Measurements from ENCODE around the gene RRAGB.
A peak's percentile ranks its signal among the peaks of the same experiment; 100 is the strongest.

RRAGB gene

DNA sequence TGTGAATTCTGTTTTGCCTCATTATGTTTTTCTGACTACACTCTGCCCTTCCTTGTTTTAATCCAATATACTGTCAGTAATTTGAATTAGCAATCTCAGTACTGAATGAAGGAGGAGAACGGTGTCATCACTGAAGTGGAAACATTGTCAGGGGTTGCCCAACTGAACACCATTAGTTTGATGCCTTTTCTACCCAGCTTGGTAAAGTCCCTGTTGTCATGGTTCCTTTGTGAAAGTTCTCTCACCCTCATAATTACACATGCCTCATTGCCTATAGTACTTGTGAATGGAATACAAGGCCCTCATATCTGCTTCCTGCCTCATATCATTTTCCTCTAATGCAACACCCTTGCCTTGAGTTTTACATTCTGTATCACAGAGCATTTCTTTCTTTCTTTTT is 76.9 kb downstream of the RRAGB start:
- no peak for DNase-seq (ENCODE audit: low read depth)
- TF ChIP-seq, protein P1, sequence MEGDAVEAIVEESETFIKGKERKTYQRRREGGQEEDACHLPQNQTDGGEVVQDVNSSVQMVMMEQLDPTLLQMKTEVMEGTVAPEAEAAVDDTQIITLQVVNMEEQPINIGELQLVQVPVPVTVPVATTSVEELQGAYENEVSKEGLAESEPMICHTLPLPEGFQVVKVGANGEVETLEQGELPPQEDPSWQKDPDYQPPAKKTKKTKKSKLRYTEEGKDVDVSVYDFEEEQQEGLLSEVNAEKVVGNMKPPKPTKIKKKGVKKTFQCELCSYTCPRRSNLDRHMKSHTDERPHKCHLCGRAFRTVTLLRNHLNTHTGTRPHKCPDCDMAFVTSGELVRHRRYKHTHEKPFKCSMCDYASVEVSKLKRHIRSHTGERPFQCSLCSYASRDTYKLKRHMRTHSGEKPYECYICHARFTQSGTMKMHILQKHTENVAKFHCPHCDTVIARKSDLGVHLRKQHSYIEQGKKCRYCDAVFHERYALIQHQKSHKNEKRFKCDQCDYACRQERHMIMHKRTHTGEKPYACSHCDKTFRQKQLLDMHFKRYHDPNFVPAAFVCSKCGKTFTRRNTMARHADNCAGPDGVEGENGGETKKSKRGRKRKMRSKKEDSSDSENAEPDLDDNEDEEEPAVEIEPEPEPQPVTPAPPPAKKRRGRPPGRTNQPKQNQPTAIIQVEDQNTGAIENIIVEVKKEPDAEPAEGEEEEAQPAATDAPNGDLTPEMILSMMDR (IDR thresholded peaks at IDR 0.05; ENCODE audit: control insufficient read depth, extremely low read depth, insufficient read depth) = no peak
- no peak overlapping the region for H3K4me3 ChIP-seq (ENCODE audit: low read depth, low read length)

DNA sequence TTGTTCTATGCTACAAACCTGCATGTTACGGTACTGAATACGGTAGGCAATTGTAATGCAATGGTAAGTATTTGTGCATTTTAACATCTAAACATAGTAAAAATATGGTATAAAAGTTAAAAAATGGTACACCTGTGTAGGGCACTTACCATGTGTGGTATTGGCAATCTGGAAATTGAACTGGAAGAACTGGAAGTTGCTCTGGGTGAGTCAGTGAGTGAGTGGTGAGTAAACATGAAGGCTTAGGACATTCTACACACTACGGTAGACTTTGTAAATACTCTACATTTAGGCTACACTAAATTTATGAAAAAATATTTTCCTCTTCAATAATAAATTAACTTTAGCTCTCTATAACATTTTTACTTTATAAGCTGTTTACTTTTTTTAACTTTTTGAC is 78.9 kb downstream of the RRAGB start:
- DNase-seq (ENCODE audit: low read depth) = peak; percentile 11
- TF ChIP-seq, protein P1 (IDR thresholded peaks at IDR 0.05; ENCODE audit: control insufficient read depth, extremely low read depth, insufficient read depth) = no peak

DNA sequence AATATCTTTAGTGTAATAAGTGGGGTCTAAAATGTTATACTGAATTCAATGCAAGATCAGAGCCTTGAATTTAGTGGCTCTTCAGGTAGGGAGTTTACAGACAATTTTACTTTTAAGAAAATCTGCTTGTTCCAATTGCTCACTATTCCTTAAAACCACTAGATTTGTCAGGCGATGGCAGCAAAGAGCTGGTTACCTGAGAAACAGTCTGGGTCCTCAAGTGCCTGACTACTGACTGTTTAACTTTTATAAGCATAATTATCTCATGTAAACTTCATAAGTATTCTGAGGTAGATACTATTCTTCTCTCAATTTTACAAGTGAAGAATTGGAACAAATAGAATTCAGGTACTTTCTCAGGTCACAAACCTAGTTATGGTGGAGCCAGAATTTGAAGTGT is 84.3 kb downstream of the RRAGB start:
- H3K4me3 ChIP-seq (ENCODE audit: low read depth, low read length) = no peak overlapping the region
- DNase-seq (ENCODE audit: low read depth) = no peak
- TF ChIP-seq, protein P1 (IDR thresholded peaks at IDR 0.05; ENCODE audit: control insufficient read depth, extremely low read depth, insufficient read depth) = peak; percentile 47

More for the DNA sequence above, 78.9 kb downstream of the RRAGB start:
- no peak overlapping the region for H3K4me3 ChIP-seq (ENCODE audit: low read depth, low read length)
